ENCODE measurements around the gene BNC1. TPM values are rescaled to one million over a fixed set of nuclear protein-coding genes. Genes with fewer than 3 reads are reported as not detected.

The BNC1 gene
- total and polyA plus RNA-seq, 2 donors (not counting 1 experiment from before 2014, with no cell fraction given): not detected

DNA sequence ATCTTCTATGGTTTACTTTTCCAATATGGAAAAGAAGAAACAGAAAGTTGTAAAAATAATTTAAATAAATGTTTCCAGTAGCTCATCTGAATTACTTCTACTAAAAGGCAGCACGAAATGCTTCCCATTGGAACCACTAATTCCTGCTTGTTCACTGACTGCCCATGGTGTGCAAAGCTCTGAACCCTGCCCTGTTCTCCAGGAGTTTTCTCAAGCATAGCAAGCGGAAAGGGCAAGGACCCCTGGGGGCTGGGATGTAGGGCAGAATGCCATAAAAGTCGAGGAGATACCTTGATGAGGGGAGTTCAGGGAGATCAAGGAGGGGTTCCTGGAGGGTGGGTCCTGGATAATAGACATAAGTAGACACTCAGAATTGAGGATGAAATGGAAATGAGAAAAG lies 35.3 kb upstream of the BNC1 start:
- Histone ChIP-seq H3K9me3 (ENCODE audit: control extremely low read depth in 1 of 3, control insufficient read depth in 2 of 3, insufficient read depth in 1 of 3, low read length in 2 of 3) (no peaks in the 10 kb centered on the region), H3K27ac (ENCODE audit: low read length in 2 of 2) (no peak overlapping the region), H3K4me2 (replicated peaks; ENCODE audit: low read depth, low read length, poor library complexity, severe bottlenecking) (no peak overlapping the region), H3K36me3 (replicated peaks in 1 of 2; ENCODE audit: control extremely low read depth in 1 of 2, control insufficient read depth in 1 of 2, extremely low read depth in 1 of 2, insufficient read depth in 2 of 2, low read length in 1 of 2) (no peaks in the 10 kb centered on the region), H3K4me3 (ENCODE audit: control extremely low read depth in 1 of 5, extremely low read depth in 1 of 5, insufficient read depth in 1 of 5, low read depth in 2 of 5, low read length in 4 of 5) (no peak overlapping the region), H4K20me1 (ENCODE audit: control insufficient read depth, insufficient read depth, low read length, poor library complexity, severe bottlenecking) (no peaks in the 10 kb centered on the region), H2AFZ (ENCODE audit: insufficient read depth, low read depth, low read length, poor library complexity, severe bottlenecking) (no peak overlapping the region), H3K27me3 (replicated peaks in 1 of 4; ENCODE audit: control extremely low read depth in 1 of 4, control insufficient read depth in 3 of 4, insufficient read depth in 4 of 4, low read length in 3 of 4) (peaks cover 0 to 9% (median 0%) of the 10 kb centered on the region in 4 experiments), H3K79me2 (ENCODE audit: control insufficient read depth, insufficient read depth, low read length) (no peaks in the 10 kb centered on the region), H3K4me1 (ENCODE audit: control insufficient read depth in 2 of 2, insufficient read depth in 2 of 2, low read length in 2 of 2) (no peaks in the 10 kb centered on the region), H3K9ac (ENCODE audit: low read length) (no peak overlapping the region)
- H3K4me1 Mint-ChIP-seq: no peaks in the 10 kb centered on the region
- peaks cover 11% of the 10 kb centered on the region for H3K27me3 Mint-ChIP-seq
- TF ChIP-seq, protein P1, sequence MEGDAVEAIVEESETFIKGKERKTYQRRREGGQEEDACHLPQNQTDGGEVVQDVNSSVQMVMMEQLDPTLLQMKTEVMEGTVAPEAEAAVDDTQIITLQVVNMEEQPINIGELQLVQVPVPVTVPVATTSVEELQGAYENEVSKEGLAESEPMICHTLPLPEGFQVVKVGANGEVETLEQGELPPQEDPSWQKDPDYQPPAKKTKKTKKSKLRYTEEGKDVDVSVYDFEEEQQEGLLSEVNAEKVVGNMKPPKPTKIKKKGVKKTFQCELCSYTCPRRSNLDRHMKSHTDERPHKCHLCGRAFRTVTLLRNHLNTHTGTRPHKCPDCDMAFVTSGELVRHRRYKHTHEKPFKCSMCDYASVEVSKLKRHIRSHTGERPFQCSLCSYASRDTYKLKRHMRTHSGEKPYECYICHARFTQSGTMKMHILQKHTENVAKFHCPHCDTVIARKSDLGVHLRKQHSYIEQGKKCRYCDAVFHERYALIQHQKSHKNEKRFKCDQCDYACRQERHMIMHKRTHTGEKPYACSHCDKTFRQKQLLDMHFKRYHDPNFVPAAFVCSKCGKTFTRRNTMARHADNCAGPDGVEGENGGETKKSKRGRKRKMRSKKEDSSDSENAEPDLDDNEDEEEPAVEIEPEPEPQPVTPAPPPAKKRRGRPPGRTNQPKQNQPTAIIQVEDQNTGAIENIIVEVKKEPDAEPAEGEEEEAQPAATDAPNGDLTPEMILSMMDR (IDR thresholded peaks at IDR 0.05): no peak
- TF ChIP-seq EZH2 (IDR thresholded peaks at IDR 0.05; ENCODE audit: borderline replicate concordance, insufficient read depth, low read depth, low read length, poor library complexity, severe bottlenecking): no peak
- no peaks in the 10 kb centered on the region for H3K9me3 Mint-ChIP-seq (ENCODE audit: insufficient read depth)
- ChIA-PET POLR2A (no interaction called here), CTCF (no interaction called here)
- intact Hi-C loops (cut with micrococcal nuclease): no loop called here
- WGBS (ENCODE audit: insufficient coverage): 70% methylated on average over 3 of the region's 3 CpGs
- DNase-seq (no peak), ATAC-seq (ENCODE audit: low read depth) (no peak)
- H3K4me3 Mint-ChIP-seq: no peak overlapping the region
- H3K27ac Mint-ChIP-seq: no peak overlapping the region

DNA sequence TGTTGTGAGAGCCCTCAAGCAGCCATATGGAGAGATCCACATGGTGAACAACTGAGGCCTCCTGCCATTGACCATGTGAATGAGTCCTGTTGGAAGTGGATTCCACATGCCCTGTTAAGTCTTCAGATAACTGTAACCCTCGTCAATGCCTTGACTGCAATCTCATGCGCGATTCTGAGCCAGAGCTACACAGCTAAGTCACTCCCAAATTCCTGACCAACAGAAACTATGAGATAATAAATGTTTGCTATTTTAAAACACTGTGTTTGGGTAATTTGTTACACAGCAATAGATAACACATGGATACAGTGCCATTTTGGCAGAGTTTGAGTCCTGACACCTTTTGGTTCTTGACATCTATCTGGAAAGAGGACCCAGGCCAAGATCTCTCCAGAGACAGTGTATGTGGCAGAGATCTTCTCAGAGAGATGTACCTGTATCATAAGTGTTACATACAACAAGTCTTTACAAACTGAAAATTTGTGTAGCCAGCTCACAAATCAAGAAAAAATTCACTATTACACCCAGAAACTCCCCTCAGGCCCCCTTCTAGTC lies 34.5 kb upstream of the BNC1 start:
- no peak overlapping the region for H3K4me2 ChIP-seq (replicated peaks; ENCODE audit: low read depth, low read length, poor library complexity, severe bottlenecking)
- no peak for ATAC-seq (ENCODE audit: low read depth)
- no peak overlapping the region for H3K9ac ChIP-seq (ENCODE audit: low read length)
- no peak for DNase-seq
- no peak overlapping the region for H3K27ac Mint-ChIP-seq
- intact Hi-C loops (cut with micrococcal nuclease): no loop called here
- no peak overlapping the region for H3K27ac ChIP-seq (ENCODE audit: low read length in 2 of 2)
- POLR2A ChIA-PET: no interaction called here
- no peaks in the 10 kb centered on the region for H3K4me1 Mint-ChIP-seq
- no peaks in the 10 kb centered on the region for H3K36me3 ChIP-seq (replicated peaks in 1 of 2; ENCODE audit: control extremely low read depth in 1 of 2, control insufficient read depth in 1 of 2, extremely low read depth in 1 of 2, insufficient read depth in 2 of 2, low read length in 1 of 2)
- peaks cover 0 to 9% (median 0%) of the 10 kb centered on the region in 4 experiments for H3K27me3 ChIP-seq (replicated peaks in 1 of 4; ENCODE audit: control extremely low read depth in 1 of 4, control insufficient read depth in 3 of 4, insufficient read depth in 4 of 4, low read length in 3 of 4)
- no peaks in the 10 kb centered on the region for H4K20me1 ChIP-seq (ENCODE audit: control insufficient read depth, insufficient read depth, low read length, poor library complexity, severe bottlenecking)
- CTCF ChIA-PET: interaction anchor here (1.1 kb wide), 1 partner anchor 71 kb away, joined by 3 read pairs; no protein-coding TSS in a partner anchor
- H3K4me1 ChIP-seq (ENCODE audit: control insufficient read depth in 2 of 2, insufficient read depth in 2 of 2, low read length in 2 of 2): no peaks in the 10 kb centered on the region
- no peak overlapping the region for H2AFZ ChIP-seq (ENCODE audit: insufficient read depth, low read depth, low read length, poor library complexity, severe bottlenecking)
- H3K9me3 Mint-ChIP-seq (ENCODE audit: insufficient read depth): no peaks in the 10 kb centered on the region
- WGBS (ENCODE audit: insufficient coverage): no CpG with 5 or more reads among the region's 3 CpGs
- TF ChIP-seq EZH2 (IDR thresholded peaks at IDR 0.05; ENCODE audit: borderline replicate concordance, insufficient read depth, low read depth, low read length, poor library complexity, severe bottlenecking): no peak
- TF ChIP-seq, protein P1 (IDR thresholded peaks at IDR 0.05): no peak
- no peak overlapping the region for H3K4me3 ChIP-seq (ENCODE audit: control extremely low read depth in 1 of 5, extremely low read depth in 1 of 5, insufficient read depth in 1 of 5, low read depth in 2 of 5, low read length in 4 of 5)
- no peak overlapping the region for H3K4me3 Mint-ChIP-seq
- H3K9me3 ChIP-seq (ENCODE audit: control extremely low read depth in 1 of 3, control insufficient read depth in 2 of 3, insufficient read depth in 1 of 3, low read length in 2 of 3): no peaks in the 10 kb centered on the region
- peaks cover 11% of the 10 kb centered on the region for H3K27me3 Mint-ChIP-seq
- H3K79me2 ChIP-seq (ENCODE audit: control insufficient read depth, insufficient read depth, low read length): no peaks in the 10 kb centered on the region
